Measurements from ENCODE around the gene DMC1. TPM values are rescaled to one million over a fixed set of nuclear protein-coding genes. Genes with fewer than 3 reads are reported as not detected.

Gene DMC1
- total and polyA plus RNA-seq, 2 experiments from 2014 or later, result 5.0 to 18.5 TPM

DNA sequence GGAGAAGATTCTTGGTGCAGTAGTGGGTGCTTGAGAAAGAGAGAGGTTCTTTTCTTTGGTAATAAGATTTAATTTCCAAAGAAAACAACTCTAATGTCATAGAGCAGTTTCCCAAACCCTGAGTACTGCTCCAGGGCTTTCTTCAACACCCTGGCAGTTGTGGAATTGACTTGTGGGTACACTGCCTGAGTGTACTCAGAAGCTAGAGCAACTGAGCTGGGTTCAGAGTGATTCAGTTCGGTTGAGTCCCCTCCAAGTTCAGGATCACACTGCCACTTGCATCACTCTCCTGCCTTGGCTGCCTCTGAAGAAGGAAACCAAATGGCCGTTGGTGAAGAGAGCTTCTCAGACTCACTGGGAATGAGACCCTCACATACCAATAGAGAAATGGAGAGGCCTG, 5.3 kb downstream of the DMC1 start (continued):
- TF ChIP-seq, protein P1, sequence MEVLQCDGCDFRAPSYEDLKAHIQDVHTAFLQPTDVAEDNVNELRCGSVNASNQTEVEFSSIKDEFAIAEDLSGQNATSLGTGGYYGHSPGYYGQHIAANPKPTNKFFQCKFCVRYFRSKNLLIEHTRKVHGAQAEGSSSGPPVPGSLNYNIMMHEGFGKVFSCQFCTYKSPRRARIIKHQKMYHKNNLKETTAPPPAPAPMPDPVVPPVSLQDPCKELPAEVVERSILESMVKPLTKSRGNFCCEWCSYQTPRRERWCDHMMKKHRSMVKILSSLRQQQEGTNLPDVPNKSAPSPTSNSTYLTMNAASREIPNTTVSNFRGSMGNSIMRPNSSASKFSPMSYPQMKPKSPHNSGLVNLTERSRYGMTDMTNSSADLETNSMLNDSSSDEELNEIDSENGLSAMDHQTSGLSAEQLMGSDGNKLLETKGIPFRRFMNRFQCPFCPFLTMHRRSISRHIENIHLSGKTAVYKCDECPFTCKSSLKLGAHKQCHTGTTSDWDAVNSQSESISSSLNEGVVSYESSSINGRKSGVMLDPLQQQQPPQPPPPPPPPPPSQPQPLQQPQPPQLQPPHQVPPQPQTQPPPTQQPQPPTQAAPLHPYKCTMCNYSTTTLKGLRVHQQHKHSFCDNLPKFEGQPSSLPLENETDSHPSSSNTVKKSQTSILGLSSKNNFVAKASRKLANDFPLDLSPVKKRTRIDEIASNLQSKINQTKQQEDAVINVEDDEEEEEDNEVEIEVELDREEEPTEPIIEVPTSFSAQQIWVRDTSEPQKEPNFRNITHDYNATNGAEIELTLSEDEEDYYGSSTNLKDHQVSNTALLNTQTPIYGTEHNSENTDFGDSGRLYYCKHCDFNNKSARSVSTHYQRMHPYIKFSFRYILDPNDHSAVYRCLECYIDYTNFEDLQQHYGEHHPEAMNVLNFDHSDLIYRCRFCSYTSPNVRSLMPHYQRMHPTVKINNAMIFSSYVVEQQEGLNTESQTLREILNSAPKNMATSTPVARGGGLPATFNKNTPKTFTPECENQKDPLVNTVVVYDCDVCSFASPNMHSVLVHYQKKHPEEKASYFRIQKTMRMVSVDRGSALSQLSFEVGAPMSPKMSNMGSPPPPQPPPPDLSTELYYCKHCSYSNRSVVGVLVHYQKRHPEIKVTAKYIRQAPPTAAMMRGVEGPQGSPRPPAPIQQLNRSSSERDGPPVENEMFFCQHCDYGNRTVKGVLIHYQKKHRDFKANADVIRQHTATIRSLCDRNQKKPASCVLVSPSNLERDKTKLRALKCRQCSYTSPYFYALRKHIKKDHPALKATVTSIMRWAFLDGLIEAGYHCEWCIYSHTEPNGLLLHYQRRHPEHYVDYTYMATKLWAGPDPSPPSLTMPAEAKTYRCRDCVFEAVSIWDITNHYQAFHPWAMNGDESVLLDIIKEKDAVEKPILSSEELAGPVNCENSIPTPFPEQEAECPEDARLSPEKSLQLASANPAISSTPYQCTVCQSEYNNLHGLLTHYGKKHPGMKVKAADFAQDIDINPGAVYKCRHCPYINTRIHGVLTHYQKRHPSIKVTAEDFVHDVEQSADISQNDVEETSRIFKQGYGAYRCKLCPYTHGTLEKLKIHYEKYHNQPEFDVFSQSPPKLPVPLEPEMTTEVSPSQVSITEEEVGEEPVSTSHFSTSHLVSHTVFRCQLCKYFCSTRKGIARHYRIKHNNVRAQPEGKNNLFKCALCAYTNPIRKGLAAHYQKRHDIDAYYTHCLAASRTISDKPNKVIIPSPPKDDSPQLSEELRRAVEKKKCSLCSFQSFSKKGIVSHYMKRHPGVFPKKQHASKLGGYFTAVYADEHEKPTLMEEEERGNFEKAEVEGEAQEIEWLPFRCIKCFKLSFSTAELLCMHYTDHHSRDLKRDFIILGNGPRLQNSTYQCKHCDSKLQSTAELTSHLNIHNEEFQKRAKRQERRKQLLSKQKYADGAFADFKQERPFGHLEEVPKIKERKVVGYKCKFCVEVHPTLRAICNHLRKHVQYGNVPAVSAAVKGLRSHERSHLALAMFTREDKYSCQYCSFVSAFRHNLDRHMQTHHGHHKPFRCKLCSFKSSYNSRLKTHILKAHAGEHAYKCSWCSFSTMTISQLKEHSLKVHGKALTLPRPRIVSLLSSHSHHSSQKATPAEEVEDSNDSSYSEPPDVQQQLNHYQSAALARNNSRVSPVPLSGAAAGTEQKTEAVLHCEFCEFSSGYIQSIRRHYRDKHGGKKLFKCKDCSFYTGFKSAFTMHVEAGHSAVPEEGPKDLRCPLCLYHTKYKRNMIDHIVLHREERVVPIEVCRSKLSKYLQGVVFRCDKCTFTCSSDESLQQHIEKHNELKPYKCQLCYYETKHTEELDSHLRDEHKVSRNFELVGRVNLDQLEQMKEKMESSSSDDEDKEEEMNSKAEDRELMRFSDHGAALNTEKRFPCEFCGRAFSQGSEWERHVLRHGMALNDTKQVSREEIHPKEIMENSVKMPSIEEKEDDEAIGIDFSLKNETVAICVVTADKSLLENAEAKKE (CRISPR knock-in tag; IDR thresholded peaks at IDR 0.05), result no peak
- TF ChIP-seq EZH2 (IDR thresholded peaks at IDR 0.05; ENCODE audit: low read depth, unreplicated experiment) (no peak), EZH2phosphoT487 (IDR thresholded peaks at IDR 0.05; ENCODE audit: unreplicated experiment) (no peak), STAT1 (IDR thresholded peaks at IDR 0.05; ENCODE audit: unreplicated experiment) (no peak)
- TF ChIP-seq, protein P2, sequence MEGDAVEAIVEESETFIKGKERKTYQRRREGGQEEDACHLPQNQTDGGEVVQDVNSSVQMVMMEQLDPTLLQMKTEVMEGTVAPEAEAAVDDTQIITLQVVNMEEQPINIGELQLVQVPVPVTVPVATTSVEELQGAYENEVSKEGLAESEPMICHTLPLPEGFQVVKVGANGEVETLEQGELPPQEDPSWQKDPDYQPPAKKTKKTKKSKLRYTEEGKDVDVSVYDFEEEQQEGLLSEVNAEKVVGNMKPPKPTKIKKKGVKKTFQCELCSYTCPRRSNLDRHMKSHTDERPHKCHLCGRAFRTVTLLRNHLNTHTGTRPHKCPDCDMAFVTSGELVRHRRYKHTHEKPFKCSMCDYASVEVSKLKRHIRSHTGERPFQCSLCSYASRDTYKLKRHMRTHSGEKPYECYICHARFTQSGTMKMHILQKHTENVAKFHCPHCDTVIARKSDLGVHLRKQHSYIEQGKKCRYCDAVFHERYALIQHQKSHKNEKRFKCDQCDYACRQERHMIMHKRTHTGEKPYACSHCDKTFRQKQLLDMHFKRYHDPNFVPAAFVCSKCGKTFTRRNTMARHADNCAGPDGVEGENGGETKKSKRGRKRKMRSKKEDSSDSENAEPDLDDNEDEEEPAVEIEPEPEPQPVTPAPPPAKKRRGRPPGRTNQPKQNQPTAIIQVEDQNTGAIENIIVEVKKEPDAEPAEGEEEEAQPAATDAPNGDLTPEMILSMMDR (conservative IDR thresholded peaks at IDR 0.05; ENCODE audit: low read depth in 2 of 2), result no peak

DNA sequence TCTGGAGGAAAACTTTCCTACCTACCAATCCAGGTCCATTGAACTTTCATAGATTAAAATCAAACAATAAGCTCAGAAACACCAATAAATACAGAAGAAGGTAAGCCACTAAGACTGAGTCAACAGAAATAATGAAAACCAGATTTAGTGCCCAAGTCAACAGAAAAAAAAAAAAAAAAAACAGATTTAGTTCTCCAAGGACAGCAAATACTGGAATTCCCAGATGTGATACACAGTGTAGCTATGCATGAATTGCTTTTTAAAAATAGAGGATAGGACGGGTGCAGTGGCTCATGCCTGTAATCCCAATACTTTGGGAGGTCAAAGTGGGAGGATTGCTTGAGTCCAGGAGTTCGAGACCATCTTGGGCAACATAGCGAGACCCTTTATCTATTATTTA, 15.7 kb downstream of the DMC1 start:
- Histone ChIP-seq H3K4me2 (no peak overlapping the region), H2AFZ (no peak overlapping the region)
- no peak for DNase-seq (ENCODE audit: low spot score)
- TF ChIP-seq, protein P2 (conservative IDR thresholded peaks at IDR 0.05; ENCODE audit: low read depth in 2 of 2), result no peak
- TF ChIP-seq, protein P3, sequence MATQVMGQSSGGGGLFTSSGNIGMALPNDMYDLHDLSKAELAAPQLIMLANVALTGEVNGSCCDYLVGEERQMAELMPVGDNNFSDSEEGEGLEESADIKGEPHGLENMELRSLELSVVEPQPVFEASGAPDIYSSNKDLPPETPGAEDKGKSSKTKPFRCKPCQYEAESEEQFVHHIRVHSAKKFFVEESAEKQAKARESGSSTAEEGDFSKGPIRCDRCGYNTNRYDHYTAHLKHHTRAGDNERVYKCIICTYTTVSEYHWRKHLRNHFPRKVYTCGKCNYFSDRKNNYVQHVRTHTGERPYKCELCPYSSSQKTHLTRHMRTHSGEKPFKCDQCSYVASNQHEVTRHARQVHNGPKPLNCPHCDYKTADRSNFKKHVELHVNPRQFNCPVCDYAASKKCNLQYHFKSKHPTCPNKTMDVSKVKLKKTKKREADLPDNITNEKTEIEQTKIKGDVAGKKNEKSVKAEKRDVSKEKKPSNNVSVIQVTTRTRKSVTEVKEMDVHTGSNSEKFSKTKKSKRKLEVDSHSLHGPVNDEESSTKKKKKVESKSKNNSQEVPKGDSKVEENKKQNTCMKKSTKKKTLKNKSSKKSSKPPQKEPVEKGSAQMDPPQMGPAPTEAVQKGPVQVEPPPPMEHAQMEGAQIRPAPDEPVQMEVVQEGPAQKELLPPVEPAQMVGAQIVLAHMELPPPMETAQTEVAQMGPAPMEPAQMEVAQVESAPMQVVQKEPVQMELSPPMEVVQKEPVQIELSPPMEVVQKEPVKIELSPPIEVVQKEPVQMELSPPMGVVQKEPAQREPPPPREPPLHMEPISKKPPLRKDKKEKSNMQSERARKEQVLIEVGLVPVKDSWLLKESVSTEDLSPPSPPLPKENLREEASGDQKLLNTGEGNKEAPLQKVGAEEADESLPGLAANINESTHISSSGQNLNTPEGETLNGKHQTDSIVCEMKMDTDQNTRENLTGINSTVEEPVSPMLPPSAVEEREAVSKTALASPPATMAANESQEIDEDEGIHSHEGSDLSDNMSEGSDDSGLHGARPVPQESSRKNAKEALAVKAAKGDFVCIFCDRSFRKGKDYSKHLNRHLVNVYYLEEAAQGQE (IDR thresholded peaks at IDR 0.05; ENCODE audit: unreplicated experiment), result no peak
- no peak for TF ChIP-seq ZNF114 (CRISPR knock-in tag; IDR thresholded peaks at IDR 0.05)

More for the DNA sequence above, 15.7 kb downstream of the DMC1 start:
- Histone ChIP-seq H3K27me3 (ENCODE audit: insufficient read depth) (no peaks in the 10 kb centered on the region), H3K9me2 (ENCODE audit: insufficient read depth) (no peaks in the 10 kb centered on the region), H3K4me1 (ENCODE audit: insufficient read depth) (no peaks in the 10 kb centered on the region), H3K79me2 (replicated peaks; ENCODE audit: insufficient read depth) (no peaks in the 10 kb centered on the region), H3F3A (replicated peaks; ENCODE audit: low read depth) (no peaks in the 10 kb centered on the region), H3K4me3 (no peak overlapping the region), H3K27ac (ENCODE audit: low read depth) (no peak overlapping the region), H3K36me3 (ENCODE audit: insufficient read depth) (no peaks in the 10 kb centered on the region), H4K20me1 (replicated peaks; ENCODE audit: insufficient read depth) (no peaks in the 10 kb centered on the region)
- H3K27me3 Mint-ChIP-seq (ENCODE audit: insufficient read depth, low read depth, poor library complexity), result no peaks in the 10 kb centered on the region
- H3K4me3 Mint-ChIP-seq, result no peak overlapping the region
- no peak overlapping the region for H3K27ac Mint-ChIP-seq
- no peaks in the 10 kb centered on the region for H3K4me1 Mint-ChIP-seq
- peaks cover 8% of the 10 kb centered on the region; the same call in 2 of the 3 replicates for H3K36me3 Mint-ChIP-seq (ENCODE audit: low read depth)
- ATAC-seq, result no peak
- H3K9me3 Mint-ChIP-seq, result no peaks in the 10 kb centered on the region
